Choroid plexus epithelial cell (primary cell): ENCODE results near the gene ARHGEF7.

ENCODE experiments used
- DNase-seq: peaks from one replicate; pipeline ENCODE4 v3.0.0-alpha.2; 2010; ENCODE audit warnings: low read depth
- H3K4me3 ChIP-seq: 2 replicates; pipeline ENCODE4 v1.5.1; 2011; ENCODE audit warnings: low read depth, mild to moderate bottlenecking, control low read depth, low read length, moderate library complexity
- CTCF ChIP-seq: conservative IDR thresholded peaks from 2 replicates; pipeline ENCODE4 v1.5.1; 2011; ENCODE audit warnings: low read depth, mild to moderate bottlenecking, control low read depth, inconsistent platforms, low read length, moderate library complexity

The ARHGEF7 gene

GRCh38 chr13:111143865-111144540, 28.9 kb downstream of the ARHGEF7 start:
- no peak overlapping the region for H3K4me3 ChIP-seq
- DNase-seq: no peak
- no peak for TF ChIP-seq CTCF

- H3K4me3 ChIP-seq: no peak overlapping the region
Measured at GRCh38 chr13:111145071-111145470, 30.0 kb downstream of the ARHGEF7 start.

GRCh38 chr13:111145506-111145905, 30.4 kb downstream of the ARHGEF7 start:
- H3K4me3 ChIP-seq: no peak overlapping the region
- no peak for TF ChIP-seq CTCF
- no peak for DNase-seq

More at GRCh38 chr13:111145071-111145470, 30.0 kb downstream of the ARHGEF7 start:
- no peak for TF ChIP-seq CTCF
- DNase-seq: no peak

GRCh38 chr13:111152844-111153243, 37.7 kb downstream of the ARHGEF7 start:
- DNase-seq: peak; percentile 29
- TF ChIP-seq CTCF: no peak
- peak overlapping the region; percentile 90 for H3K4me3 ChIP-seq

- DNase-seq: peak; percentile 91
- TF ChIP-seq CTCF: peak; percentile 41
- H3K4me3 ChIP-seq: peak overlapping the region; percentile 90
Measured at GRCh38 chr13:111153279-111153976, 38.3 kb downstream of the ARHGEF7 start.

- TF ChIP-seq CTCF: peak; percentile 47
- no peak for DNase-seq
Measured at GRCh38 chr13:111153977-111154332, 38.8 kb downstream of the ARHGEF7 start.

GRCh38 chr13:111156421-111156820, 41.3 kb downstream of the ARHGEF7 start:
- DNase-seq: no peak
- no peak overlapping the region for H3K4me3 ChIP-seq
- TF ChIP-seq CTCF: no peak

More at GRCh38 chr13:111153977-111154332, 38.8 kb downstream of the ARHGEF7 start:
- H3K4me3 ChIP-seq: peak overlapping the region; percentile 90
